K562 (cell line): ENCODE data around the gene CARMIL1.

ENCODE experiments used
- ARID2 ChIP-seq: fragments of 450-650 bp; IDR thresholded peaks from 2 replicates; pipeline ENCODE4 v1.6.1; 2017; ENCODE audit warnings: antibody characterized with exemption, mild to moderate bottlenecking
- CREB1 ChIP-seq, 2 experiments: sonication (generic) in 1 of 2; formaldehyde crosslinking in 1 of 2; IDR thresholded peaks; 2 replicates each; pipeline versions ENCODE4 v1.6.1 to v1.8.0; 2012 to 2022; ENCODE audit warnings: inconsistent platforms in 1 of 2, mild to moderate bottlenecking in 1 of 2, missing genetic modification reagents in 1 of 2, moderate library complexity in 1 of 2
- CREM ChIP-seq: IDR thresholded peaks from 2 replicates; pipeline ENCODE4 v1.6.1; 2014; ENCODE audit warnings: antibody characterized with exemption, low read depth
- CTCF ChIP-seq, 3 experiments: IDR thresholded peaks in 2 of 3; conservative IDR thresholded peaks in 1 of 3; 2 replicates each; pipeline ENCODE4 v1.5.1; 2011 to 2012; ENCODE audit warnings: low read length in 3 of 3, mild to moderate bottlenecking in 3 of 3, control low read depth in 2 of 3, improper control_type of control experiment in 1 of 3, inconsistent platforms in 1 of 3, low read depth in 1 of 3, mixed read lengths in 1 of 3, moderate library complexity in 1 of 3; ENCODE audit not compliant: insufficient read depth in 2 of 3
- EP300 ChIP-seq: IDR thresholded peaks from 2 replicates; pipeline ENCODE4 v1.6.1; 2012; ENCODE audit warnings: low read length, improper control_type of control experiment
- EZH2 ChIP-seq: IDR thresholded peaks from 2 replicates; pipeline ENCODE4 v1.6.1; 2012; ENCODE audit warnings: low read depth, mild to moderate bottlenecking, inconsistent platforms, low read length, borderline replicate concordance
- HCFC1 ChIP-seq: IDR thresholded peaks from 2 replicates; pipeline ENCODE4 v1.6.1; 2012; ENCODE audit warnings: low read depth, low read length, improper control_type of control experiment
- PCBP1 ChIP-seq: fragments of 200-400 bp; formaldehyde crosslinking; IDR thresholded peaks from 2 replicates; pipeline ENCODE4 v1.6.1; 2018; ENCODE audit warnings: mild to moderate bottlenecking, low read depth, low read length; ENCODE audit not compliant: poor library complexity, severe bottlenecking
- POLR2A ChIP-seq: fragments of 450-650 bp; conservative IDR thresholded peaks from 2 replicates; pipeline ENCODE4 v1.6.1; 2016
- SIN3A ChIP-seq, 2 experiments: fragments of 150-350 bp in 1 of 2; IDR thresholded peaks; 2 replicates each; pipeline ENCODE4 v1.6.1; 2011 to 2016; ENCODE audit warnings: borderline replicate concordance in 2 of 2, low read depth in 2 of 2, low read length in 2 of 2, mild to moderate bottlenecking in 2 of 2, moderate library complexity in 2 of 2; ENCODE audit not compliant: control insufficient read depth in 1 of 2
- YY1 ChIP-seq, 3 experiments: IDR thresholded peaks; 2 replicates each; pipeline ENCODE4 v1.6.1; 2011; ENCODE audit warnings: low read length in 2 of 3, mild to moderate bottlenecking in 2 of 3, moderate library complexity in 2 of 3, borderline replicate concordance in 1 of 3, control low read depth in 1 of 3, low read depth in 1 of 3; ENCODE audit not compliant: insufficient read depth in 3 of 3, insufficient replicate concordance in 2 of 3, control insufficient read depth in 1 of 3, insufficient read length in 1 of 3; ENCODE audit errors: extremely low read depth in 1 of 3
- ZBTB11 ChIP-seq, 3 experiments: fragments of 200-800 bp in 1 of 3; fragments of 250-450 bp in 1 of 3; fragments of 450-650 bp in 1 of 3; sonication (Bioruptor Pico) in 1 of 3; sonication (Bioruptor generic) in 1 of 3; formaldehyde crosslinking in 1 of 3; IDR thresholded peaks; 2 replicates each; pipeline versions ENCODE4 v1.6.1 to v1.8.0; 2016 to 2022; ENCODE audit warnings: mild to moderate bottlenecking in 2 of 3, missing genetic modification characterization in 2 of 3, missing compliant biosample characterization in 1 of 3, moderate library complexity in 1 of 3
- ZNF253 ChIP-seq: fragments of 250-450 bp; sonication (Bioruptor Pico); conservative IDR thresholded peaks from 2 replicates; pipeline ENCODE4 v1.6.1; 2021; ENCODE audit warnings: mild to moderate bottlenecking
- TF ChIP-seq, protein P1 (sequence below): fragments of 250-450 bp; sonication (Bioruptor Pico); IDR thresholded peaks from 2 replicates; pipeline ENCODE4 v1.8.0; 2022; ENCODE audit warnings: moderate library complexity, mild to moderate bottlenecking, inconsistent platforms

GRCh38 chr6:25450469-25451198 lies 171.5 kb downstream of the CARMIL1 start:
- TF ChIP-seq, protein P1, sequence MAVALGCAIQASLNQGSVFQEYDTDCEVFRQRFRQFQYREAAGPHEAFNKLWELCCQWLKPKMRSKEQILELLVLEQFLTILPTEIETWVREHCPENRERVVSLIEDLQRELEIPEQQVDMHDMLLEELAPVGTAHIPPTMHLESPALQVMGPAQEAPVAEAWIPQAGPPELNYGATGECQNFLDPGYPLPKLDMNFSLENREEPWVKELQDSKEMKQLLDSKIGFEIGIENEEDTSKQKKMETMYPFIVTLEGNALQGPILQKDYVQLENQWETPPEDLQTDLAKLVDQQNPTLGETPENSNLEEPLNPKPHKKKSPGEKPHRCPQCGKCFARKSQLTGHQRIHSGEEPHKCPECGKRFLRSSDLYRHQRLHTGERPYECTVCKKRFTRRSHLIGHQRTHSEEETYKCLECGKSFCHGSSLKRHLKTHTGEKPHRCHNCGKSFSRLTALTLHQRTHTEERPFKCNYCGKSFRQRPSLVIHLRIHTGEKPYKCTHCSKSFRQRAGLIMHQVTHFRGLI (CRISPR knock-in tag), result no peak
- TF ChIP-seq ZNF253, result no peak
- TF ChIP-seq ZBTB11 (CRISPR knock-in tag; IDR thresholded peaks at IDR 0.05), result no peak
- no peak for TF ChIP-seq EZH2
- no peak for TF ChIP-seq CTCF (IDR thresholded peaks at IDR 0.05 in 2 of 3, conservative IDR thresholded peaks at IDR 0.05 in 1 of 3; ENCODE audit: insufficient read depth in 2 of 3, low read depth in 1 of 3, low read length in 3 of 3)
- no peak for TF ChIP-seq EP300
- TF ChIP-seq PCBP1, result peak; percentile 68
- no peak for TF ChIP-seq CREB1 (IDR thresholded peaks at IDR 0.05)
- no peak for TF ChIP-seq CREB1 (CRISPR knock-in tag; IDR thresholded peaks at IDR 0.05)
- TF ChIP-seq HCFC1, result no peak
- TF ChIP-seq POLR2A, result no peak
- TF ChIP-seq SIN3A (IDR thresholded peaks at IDR 0.05; ENCODE audit: borderline replicate concordance in 2 of 2, control insufficient read depth in 1 of 2, low read depth in 2 of 2, low read length in 2 of 2), result no peak
- no peak for TF ChIP-seq YY1 (IDR thresholded peaks at IDR 0.05; ENCODE audit: borderline replicate concordance in 1 of 3, control insufficient read depth in 1 of 3, extremely low read depth in 1 of 3, insufficient read depth in 3 of 3, insufficient read length in 1 of 3, insufficient replicate concordance in 2 of 3, low read depth in 1 of 3, low read length in 2 of 3)
- TF ChIP-seq CREM, result no peak
- TF ChIP-seq ARID2, result no peak
